ENCODE results near the gene NUDCD3.

Gene NUDCD3

DNA sequence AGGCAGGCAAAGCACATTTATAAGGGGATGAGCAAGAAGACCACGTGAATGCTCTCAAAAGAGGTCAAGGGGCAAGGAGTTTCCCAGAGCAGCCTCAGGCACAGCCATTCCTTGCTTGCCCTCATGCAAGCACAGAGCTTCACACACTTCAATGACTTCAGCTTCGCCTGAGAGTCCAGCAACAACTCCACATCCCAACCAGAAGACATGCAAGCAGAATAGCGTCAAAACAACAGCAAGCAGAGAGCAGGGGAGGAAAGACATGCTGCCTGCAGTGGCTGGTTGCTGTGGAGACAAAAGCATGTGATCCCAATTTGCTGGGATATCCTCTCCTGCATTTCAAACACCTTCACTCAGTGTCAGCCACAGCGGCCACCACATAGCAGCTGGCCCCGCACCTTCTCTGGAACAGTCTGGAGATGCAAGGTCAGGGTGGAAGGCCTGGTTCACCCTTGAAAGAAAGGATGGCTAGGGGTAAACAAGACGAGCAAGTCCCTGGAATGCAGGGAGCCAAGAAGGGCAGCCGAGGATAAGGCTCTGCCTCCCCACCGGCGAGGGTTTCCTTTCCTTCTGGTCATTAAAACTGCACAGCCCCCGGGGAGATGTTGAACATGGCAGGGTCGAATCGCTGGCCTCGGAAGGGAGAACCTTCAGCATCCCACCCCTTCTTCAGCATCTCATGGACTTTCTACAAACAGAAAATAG, 104.9 kb downstream of the NUDCD3 start:
- no peak for DNase-seq (ENCODE audit: low spot score)
- TF ChIP-seq, protein P1, sequence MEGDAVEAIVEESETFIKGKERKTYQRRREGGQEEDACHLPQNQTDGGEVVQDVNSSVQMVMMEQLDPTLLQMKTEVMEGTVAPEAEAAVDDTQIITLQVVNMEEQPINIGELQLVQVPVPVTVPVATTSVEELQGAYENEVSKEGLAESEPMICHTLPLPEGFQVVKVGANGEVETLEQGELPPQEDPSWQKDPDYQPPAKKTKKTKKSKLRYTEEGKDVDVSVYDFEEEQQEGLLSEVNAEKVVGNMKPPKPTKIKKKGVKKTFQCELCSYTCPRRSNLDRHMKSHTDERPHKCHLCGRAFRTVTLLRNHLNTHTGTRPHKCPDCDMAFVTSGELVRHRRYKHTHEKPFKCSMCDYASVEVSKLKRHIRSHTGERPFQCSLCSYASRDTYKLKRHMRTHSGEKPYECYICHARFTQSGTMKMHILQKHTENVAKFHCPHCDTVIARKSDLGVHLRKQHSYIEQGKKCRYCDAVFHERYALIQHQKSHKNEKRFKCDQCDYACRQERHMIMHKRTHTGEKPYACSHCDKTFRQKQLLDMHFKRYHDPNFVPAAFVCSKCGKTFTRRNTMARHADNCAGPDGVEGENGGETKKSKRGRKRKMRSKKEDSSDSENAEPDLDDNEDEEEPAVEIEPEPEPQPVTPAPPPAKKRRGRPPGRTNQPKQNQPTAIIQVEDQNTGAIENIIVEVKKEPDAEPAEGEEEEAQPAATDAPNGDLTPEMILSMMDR (IDR thresholded peaks at IDR 0.05; ENCODE audit: extremely low read depth, missing control alignments), result no peak

DNA sequence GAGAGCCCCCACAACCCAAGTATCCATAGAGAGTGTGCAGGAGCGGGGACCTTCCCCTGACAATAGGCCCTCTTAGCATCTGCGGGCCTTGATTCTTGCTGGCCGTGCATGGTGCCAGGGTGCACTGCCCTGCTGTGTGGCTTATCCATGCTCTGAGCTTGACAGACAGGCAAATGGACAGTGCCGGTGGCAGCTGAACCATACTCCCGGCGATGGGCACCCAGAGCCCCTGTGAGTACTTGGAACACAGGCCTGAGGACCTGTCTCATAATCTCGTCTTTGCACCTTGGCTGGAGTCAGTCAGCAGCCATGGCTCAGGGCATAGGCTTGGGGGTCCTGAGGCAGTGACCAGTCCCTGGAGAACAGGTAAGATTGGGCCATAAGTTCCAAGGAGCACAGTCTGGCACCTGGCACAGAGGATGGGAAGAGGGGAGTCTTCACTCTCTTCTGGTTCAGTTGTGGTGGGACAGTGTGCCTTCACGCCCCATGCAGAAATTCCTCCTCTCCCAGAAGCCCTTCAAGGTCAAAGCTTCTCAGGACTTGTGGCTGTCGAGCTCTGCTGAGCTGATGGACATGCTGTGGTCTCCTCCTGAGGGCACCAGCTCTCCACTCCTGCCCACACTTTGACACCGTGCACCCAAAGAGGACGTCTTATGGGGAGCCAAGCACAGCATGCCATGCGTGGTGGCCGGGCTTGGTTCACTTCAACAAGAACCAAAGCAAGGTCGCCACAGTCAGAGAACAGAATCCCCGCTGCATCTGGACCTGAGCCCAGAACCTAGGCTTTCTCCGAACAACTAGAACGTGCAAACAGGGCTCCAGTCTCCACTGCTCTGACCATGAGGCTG, 105.6 kb downstream of the NUDCD3 start:
- TF ChIP-seq, protein P1 (IDR thresholded peaks at IDR 0.05; ENCODE audit: extremely low read depth, missing control alignments), result no peak
- DNase-seq (ENCODE audit: low spot score), result no peak

DNA sequence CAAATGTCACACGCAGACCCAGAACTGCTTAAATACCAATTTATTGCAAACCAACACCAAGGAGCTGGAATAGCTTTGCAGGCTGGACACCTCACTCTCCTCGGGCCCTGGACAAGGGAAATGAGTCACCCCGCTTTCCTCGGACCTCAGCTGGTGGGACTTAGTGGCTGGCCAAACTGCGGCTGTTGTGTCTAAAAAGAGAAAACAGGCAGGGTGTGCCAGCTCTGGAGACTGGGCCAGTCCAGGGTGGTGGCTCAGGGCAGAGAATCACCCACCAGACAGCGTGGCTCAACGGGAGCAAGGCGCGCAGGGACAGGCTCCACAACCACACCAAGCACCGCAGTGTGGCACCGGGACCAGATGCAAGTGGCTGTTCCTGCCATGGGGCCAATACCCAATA, 106.9 kb downstream of the NUDCD3 start:
- no peak for DNase-seq (ENCODE audit: low spot score)
- TF ChIP-seq, protein P1 (IDR thresholded peaks at IDR 0.05; ENCODE audit: extremely low read depth, missing control alignments), result no peak

GRCh38 chr7:44382459-44383265, 107.8 kb downstream of the NUDCD3 start:
- TF ChIP-seq, protein P1 (IDR thresholded peaks at IDR 0.05; ENCODE audit: extremely low read depth, missing control alignments), result no peak
- no peak for DNase-seq (ENCODE audit: low spot score)

DNA sequence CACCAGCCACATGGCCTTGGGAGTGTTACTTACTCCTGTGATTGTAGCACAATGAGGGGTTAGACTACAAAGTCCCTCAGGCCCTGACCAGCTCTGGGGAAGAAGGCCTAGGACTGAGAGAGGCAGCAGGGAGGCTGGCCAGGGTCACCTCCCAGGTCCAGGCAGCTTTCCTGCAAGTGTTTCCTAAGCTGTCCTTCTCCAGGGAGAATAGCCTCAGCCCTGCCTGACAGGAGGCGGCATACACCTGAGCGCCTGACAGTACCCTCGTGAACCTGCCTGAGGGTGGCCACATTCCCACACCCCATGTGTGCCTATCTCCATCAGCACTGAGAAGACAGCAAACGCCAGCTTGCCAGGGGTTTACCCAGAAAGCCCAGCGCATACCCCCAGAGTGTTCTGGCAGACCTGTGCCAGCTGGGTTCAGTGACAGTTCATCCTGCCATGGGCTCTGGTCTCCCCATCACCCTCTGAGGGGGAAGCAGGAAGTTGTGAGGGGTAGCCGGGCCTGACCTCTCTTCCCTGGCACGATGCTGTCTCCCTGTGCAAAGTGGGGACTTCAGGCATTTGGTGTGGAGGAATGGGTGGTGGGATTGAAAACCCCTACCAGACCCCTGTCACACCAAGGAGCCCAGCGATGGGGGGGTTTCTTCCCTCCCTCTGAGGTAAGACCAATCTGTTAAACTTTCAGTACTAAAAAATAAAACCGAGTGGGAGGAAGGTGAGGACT, 108.8 kb downstream of the NUDCD3 start:
- TF ChIP-seq, protein P1 (IDR thresholded peaks at IDR 0.05; ENCODE audit: extremely low read depth, missing control alignments), result no peak
- no peak for DNase-seq (ENCODE audit: low spot score)

- TF ChIP-seq, protein P1 (IDR thresholded peaks at IDR 0.05; ENCODE audit: extremely low read depth, missing control alignments), result no peak
- DNase-seq (ENCODE audit: low spot score), result no peak
Observed at GRCh38 chr7:44380831-44381493, 109.5 kb downstream of the NUDCD3 start.

All from GM20000 (cell line).